Type B pancreatic cell (in vitro differentiated cells): ENCODE results near the gene RNF13. TPM values are rescaled to one million over a fixed set of nuclear protein-coding genes. Genes with fewer than 3 reads are reported as not detected.

Experiments
- DNase-seq: peaks from one replicate; pipeline ENCODE4 v3.0.0; 2021; ENCODE audit warnings: mixed read lengths; ENCODE audit not compliant: unreplicated experiment; ENCODE audit errors: extremely low spot score
- H3K27ac Mint-ChIP-seq: 2 replicates; pipeline ENCODE4 v1.8.0; 2021; ENCODE audit warnings: mild to moderate bottlenecking, mixed read lengths
- H3K27me3 Mint-ChIP-seq: 2 replicates; pipeline ENCODE4 v1.8.0; 2021; ENCODE audit warnings: mixed read lengths
- H3K36me3 Mint-ChIP-seq: 2 replicates; pipeline ENCODE4 v1.8.0; 2021; ENCODE audit warnings: mixed read lengths
- H3K4me1 Mint-ChIP-seq: one replicate; pipeline ENCODE4 v1.8.0; 2021; ENCODE audit warnings: mixed read lengths; ENCODE audit not compliant: unreplicated experiment
- H3K4me3 Mint-ChIP-seq: 2 replicates; pipeline ENCODE4 v1.8.0; 2021; ENCODE audit warnings: mild to moderate bottlenecking, mixed read lengths
- H3K9me3 Mint-ChIP-seq: 2 replicates; pipeline ENCODE4 v1.8.0; 2021; ENCODE audit warnings: mixed read lengths
- total RNA-seq: library from RNA; stranded (reverse); gene quantifications from 2 replicates; pipeline ENCODE4 v1.2.1, GENCODE V29; 2021; ENCODE audit warnings: low replicate concordance
- TF ChIP-seq, protein P1 (sequence below): fragments of 200-600 bp; sonication (generic); conservative IDR thresholded peaks from 2 replicates; pipeline ENCODE4 v1.5.0; 2021; ENCODE audit warnings: antibody characterized with exemption, mild to moderate bottlenecking

Gene RNF13
- total RNA-seq, 1 donor from 2014 or later = 40.6 TPM

DNA sequence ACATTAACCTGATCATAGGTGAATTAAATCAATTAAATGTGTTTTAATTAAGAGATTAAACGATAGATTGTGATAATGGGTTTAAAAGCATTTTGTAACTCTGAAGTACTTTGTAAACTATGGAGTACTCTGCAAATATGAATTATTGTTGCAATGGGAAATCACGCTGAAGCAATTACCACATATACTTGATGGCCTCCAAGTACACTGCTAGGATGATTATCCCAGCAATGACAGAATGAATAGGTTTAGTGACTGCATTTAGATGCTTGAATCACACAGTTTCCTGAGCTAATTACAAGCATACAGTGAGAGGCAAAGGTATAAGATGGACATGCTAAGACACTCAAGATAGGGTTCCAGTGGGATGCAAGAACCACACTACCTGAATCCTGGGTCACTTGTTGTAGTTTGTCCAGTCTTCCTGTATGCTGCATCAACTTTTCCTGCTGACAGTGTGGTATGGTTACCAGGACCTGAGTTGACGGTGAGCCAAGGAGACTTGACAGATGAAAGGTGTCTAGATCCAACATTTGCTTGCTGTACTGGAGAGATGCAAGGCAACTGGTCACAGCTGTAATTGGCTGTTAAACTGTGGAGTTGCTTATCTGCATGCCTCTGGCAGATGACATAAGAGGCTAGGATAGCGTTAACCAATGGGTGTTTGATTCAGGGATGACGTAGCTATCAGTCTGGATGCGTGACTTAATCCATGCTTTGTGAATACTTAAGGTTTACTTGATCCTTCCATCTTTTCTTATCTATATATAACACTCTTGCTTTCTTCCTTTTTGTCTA lies 38.0 kb downstream of the RNF13 start:
- TF ChIP-seq, protein P1, sequence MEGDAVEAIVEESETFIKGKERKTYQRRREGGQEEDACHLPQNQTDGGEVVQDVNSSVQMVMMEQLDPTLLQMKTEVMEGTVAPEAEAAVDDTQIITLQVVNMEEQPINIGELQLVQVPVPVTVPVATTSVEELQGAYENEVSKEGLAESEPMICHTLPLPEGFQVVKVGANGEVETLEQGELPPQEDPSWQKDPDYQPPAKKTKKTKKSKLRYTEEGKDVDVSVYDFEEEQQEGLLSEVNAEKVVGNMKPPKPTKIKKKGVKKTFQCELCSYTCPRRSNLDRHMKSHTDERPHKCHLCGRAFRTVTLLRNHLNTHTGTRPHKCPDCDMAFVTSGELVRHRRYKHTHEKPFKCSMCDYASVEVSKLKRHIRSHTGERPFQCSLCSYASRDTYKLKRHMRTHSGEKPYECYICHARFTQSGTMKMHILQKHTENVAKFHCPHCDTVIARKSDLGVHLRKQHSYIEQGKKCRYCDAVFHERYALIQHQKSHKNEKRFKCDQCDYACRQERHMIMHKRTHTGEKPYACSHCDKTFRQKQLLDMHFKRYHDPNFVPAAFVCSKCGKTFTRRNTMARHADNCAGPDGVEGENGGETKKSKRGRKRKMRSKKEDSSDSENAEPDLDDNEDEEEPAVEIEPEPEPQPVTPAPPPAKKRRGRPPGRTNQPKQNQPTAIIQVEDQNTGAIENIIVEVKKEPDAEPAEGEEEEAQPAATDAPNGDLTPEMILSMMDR = no peak
- Mint-ChIP-seq H3K9me3 (no peaks in the 10 kb centered on the region), H3K36me3 (peaks cover 41% of the 10 kb centered on the region), H3K4me3 (no peak overlapping the region), H3K27ac (no peak overlapping the region), H3K4me1 (no peaks in the 10 kb centered on the region), H3K27me3 (no peaks in the 10 kb centered on the region)
- no peak for DNase-seq

DNA sequence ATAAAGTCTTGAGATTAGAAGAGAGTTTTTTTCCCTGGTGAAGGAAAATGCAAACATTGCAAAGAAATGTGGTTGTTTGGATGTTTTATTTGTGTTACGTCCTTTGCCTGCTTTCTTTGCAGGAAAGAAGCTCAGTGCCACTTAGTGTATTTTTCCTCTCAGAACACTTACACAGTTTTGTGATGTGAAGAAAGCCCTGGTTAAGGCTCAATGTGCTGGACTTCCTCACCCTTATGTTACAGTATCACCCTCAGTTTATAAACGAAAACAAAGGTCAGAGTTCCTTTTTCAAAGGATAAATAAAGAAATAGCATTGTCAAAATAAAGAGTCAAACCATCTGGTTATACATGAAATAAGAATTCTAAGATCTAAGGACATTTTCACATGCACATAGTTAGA lies 45.9 kb downstream of the RNF13 start:
- H3K9me3 Mint-ChIP-seq = no peaks in the 10 kb centered on the region
- no peaks in the 10 kb centered on the region for H3K27me3 Mint-ChIP-seq
- peaks cover 20% of the 10 kb centered on the region for H3K36me3 Mint-ChIP-seq
- DNase-seq = no peak
- TF ChIP-seq, protein P1 = no peak
- no peaks in the 10 kb centered on the region for H3K4me1 Mint-ChIP-seq
- H3K27ac Mint-ChIP-seq = no peak overlapping the region
- H3K4me3 Mint-ChIP-seq = no peak overlapping the region

DNA sequence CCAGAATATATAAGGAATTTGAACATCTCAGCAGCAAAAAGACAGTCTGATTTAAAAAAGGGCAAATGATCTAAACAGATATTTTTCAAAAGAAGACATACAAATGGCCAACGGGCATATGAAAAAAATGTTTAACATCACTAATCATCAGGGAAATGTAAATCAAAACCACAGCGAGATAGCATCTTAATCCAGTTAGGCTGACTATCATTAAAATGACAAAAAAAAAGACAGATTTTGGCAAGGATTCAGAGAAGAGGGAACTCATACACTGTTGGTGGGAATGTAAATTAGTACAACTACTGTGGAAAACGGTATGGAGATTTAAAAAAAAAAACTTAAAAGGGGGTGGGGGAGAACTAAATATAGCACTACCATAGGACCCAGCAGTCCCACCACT lies 47.9 kb downstream of the RNF13 start:
- no peaks in the 10 kb centered on the region for H3K9me3 Mint-ChIP-seq
- TF ChIP-seq, protein P1 = no peak
- no peaks in the 10 kb centered on the region for H3K4me1 Mint-ChIP-seq
- no peak overlapping the region for H3K27ac Mint-ChIP-seq
- no peak for DNase-seq
- H3K36me3 Mint-ChIP-seq = peaks cover 15% of the 10 kb centered on the region
- H3K4me3 Mint-ChIP-seq = no peak overlapping the region
- H3K27me3 Mint-ChIP-seq = no peaks in the 10 kb centered on the region

DNA sequence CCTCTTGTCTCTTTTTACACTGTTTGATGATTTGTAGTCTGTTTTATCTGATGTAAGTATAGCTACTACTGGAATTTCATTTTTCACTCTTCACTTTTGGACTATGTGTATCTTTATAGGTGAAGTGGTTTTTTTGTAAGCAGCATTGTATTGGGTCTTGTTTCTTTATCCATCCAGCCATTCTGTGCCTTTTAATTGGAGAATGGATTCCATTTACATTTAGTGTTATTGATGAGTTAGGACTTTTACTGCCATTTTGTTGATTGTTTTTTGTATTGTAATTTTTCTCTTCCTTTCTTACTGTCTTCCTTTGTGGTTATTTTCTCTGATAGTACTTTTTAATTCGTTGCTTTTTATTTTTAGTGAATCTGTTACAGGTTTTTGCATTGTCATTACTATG lies 54.5 kb downstream of the RNF13 start:
- no peak for DNase-seq
- Mint-ChIP-seq H3K27ac (no peak overlapping the region), H3K4me1 (no peaks in the 10 kb centered on the region), H3K4me3 (no peak overlapping the region), H3K27me3 (no peaks in the 10 kb centered on the region), H3K36me3 (peaks cover 32% of the 10 kb centered on the region), H3K9me3 (peaks cover 6% of the 10 kb centered on the region)
- TF ChIP-seq, protein P1 = no peak

DNA sequence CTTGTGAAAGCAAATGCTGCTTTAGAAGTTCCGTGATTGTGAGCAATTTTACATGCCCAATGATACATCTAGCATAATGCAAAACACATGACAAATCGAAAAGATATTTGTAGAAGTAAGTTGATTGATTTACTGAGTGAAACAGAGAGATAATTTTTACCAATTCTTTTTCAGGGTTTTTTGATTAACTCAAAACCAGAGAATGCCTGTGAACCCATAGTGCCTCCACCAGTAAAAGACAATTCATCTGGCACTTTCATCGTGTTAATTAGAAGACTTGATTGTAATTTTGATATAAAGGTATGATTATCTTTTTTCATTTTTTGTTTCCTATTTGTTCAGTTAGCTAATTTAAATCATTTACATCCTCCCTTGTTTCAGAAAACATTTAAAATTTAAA lies 58.8 kb downstream of the RNF13 start:
- no peak for DNase-seq
- peaks cover 30% of the 10 kb centered on the region for H3K36me3 Mint-ChIP-seq
- TF ChIP-seq, protein P1 = no peak
- no peaks in the 10 kb centered on the region for H3K27me3 Mint-ChIP-seq
- H3K27ac Mint-ChIP-seq = no peak overlapping the region
- H3K9me3 Mint-ChIP-seq = peaks cover 6% of the 10 kb centered on the region
- H3K4me1 Mint-ChIP-seq = no peaks in the 10 kb centered on the region
- H3K4me3 Mint-ChIP-seq = no peak overlapping the region
